GM08714 (cell line): ENCODE data around the gene NOX4.
"Not testable (repeated sequence)": the region's sequence is repeated elsewhere in the genome, so short reads cannot be mapped to it uniquely, and the experiment has no call there.

Source experiments
- H3K4me3 ChIP-seq: fragments of 200-500 bp; sonication (Bioruptor generic); 2 replicates; pipeline ENCODE4 v1.5.1; 2014; ENCODE audit warnings: mild to moderate bottlenecking, low read length, inconsistent platforms
- ZNF274 ChIP-seq: IDR thresholded peaks from 2 replicates; pipeline ENCODE4 v1.6.1; 2012; ENCODE audit warnings: mild to moderate bottlenecking, low read depth, low read length

Gene NOX4

DNA sequence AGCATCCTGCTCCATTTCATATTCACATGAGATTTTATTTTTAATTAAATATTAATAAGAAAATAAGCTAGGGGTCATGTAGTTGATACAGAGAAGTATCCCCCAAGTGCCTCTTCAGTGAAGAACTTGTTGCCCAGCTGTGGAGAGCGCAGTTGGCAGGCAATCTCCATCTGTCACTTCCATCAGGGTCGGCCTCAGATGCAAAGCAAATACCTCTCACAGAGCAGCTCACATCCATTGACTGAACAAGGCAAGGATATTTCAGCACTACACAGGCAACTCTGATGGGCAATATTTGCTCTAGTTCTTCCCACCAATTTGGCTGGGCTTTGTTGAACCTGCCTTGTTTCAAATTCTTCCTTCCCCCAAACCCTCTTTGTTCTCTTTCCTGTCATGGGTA, 129.4 kb downstream of the NOX4 start:
- H3K4me3 ChIP-seq: no peak overlapping the region
- TF ChIP-seq ZNF274: no peak

DNA sequence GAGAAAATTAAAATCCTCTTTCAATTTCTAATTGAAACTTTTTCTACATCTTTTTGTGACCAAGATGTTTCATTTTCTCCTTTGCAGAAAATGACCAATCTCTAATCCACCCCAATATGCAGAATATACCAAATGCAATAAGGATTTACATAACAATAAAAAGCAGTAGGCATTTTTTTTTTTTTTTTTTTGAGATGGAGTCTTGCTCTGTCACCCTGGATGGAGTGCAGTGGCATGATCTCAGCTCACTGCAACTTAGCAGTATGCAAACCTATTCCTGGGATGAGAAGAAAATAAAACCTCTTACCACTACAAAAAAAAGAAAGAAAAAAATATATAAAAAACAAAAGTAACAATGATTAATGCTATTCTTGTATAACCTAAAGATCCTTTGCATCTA, 132.0 kb downstream of the NOX4 start:
- H3K4me3 ChIP-seq: not testable (repeated sequence)

DNA sequence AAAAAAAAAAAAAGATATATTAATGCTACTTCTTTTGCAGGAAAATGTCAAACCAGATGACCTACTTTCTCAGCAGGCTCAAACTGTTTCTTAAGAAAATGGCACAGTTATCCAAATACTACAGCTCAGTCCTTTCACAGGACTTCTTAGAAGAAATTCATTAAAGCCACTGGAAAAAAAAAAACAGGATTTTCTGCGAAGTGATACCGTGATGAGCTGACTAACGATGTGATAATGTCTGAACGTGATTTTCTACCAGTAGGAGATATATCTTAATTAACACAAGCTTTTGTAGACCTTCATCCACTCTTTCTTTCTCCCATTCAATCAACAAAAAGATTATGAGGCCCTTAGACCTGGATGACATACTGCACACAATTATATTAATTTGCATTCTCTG, 132.4 kb downstream of the NOX4 start:
- no peak for TF ChIP-seq ZNF274

DNA sequence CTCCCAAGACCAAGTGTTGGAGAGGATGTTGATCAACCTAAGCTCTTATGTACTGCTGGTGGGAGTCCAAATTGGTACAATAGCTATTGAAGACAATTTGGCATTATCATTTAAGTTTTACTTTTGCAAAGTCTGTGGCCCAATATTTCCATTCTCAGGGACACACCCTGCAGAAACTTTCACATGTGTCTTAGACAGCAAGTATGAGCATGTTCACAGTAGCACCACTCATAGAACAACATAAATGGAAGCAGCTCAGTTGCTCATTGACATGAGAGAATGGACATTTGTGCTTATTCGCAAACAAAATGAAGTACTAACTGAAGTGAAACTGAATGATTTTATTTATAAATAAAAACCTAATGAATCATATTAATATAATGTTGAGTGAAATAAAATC, 135.5 kb downstream of the NOX4 start:
- H3K4me3 ChIP-seq: no peak overlapping the region
- no peak for TF ChIP-seq ZNF274

More for the DNA sequence above, 132.4 kb downstream of the NOX4 start:
- no peak overlapping the region for H3K4me3 ChIP-seq

DNA sequence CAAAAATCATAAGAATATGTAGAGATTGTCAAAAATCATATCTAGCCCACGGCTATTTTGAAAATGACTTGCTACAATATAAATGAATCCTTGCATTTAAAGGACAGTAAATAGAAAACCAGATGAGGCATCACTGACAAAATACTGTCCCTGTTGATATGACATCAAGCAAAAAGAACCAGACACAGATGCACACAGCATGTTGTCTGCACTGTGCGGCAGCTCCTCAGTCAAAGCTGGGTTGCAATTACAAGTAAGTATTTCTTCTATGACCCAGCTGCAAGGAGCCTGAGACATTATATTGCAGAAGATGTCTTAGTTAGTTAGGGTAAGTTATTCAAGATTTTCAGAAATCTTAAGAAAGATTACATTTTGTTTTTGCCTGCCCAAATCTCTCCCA, 136.7 kb downstream of the NOX4 start:
- H3K4me3 ChIP-seq: not testable (repeated sequence)

DNA sequence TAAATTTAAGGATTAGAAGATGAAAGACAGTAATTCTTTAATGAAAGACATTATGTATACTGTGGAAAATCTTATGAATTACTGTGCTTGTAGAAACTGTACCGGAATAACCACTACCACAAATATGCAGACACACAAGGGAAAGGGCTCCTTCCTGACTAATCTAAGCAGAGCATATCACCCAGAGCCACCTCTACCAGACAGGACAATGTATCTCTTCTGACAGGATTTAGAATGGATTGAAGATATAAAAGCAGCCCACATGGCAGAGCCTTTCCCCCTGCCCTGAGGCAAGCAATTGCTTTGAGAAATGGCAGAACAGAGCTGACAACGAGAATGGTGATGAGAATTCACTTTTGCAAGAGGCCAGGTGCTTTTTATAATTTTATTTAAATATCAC, 144.1 kb downstream of the NOX4 start:
- no peak for TF ChIP-seq ZNF274
- H3K4me3 ChIP-seq: no peak overlapping the region

DNA sequence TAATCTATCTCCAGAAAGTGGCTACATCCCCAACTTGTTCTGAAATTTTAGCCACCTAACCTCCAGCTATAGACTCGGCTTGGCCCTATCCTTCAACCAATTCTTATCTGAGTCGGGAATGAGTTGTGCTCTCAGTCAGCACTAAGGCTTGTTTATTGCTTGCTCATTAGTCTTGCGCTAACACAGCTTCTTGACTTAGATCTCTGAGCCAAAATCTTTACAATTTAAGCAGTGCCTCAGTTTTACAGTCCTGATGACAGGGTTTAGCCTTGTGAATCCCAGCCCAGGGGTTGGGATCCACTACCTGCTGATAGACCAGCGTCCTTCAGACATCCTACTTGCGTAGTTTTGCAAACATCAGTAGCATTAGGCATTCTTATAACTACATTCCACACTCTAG, 144.6 kb downstream of the NOX4 start:
- TF ChIP-seq ZNF274: no peak
- no peak overlapping the region for H3K4me3 ChIP-seq

DNA sequence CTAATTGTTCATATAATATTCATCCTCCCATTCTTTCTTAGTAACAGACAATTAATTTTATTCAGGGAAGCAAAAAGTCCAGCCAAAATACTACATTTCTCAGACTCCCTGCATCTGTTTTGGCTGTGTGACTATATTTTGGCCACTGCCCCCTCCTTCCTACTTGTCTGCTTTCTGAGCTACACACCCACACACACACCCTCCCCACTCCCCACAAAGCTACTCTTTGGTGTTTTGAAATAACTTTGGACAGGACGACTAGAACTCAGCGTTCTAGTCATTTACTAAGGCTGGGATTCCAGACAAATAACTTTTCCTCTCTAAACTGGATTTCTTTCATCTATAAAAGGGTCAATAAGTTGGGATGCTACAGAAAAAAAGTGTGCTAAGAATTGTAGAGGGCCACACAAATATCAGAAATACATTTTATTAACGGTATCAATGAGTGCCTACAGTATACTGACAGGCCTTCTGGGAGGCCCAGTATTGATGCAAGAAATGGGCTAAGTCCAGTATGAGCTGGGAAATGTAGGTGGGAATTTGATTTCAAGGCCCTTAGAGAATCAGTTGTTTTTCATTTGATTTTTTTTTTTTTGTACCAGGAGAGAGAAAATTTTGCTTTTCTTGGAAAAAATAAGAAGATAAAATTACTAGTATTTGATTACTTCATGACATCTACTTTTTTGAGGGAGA, 148.1 kb downstream of the NOX4 start:
- H3K4me3 ChIP-seq: not testable (repeated sequence)

DNA sequence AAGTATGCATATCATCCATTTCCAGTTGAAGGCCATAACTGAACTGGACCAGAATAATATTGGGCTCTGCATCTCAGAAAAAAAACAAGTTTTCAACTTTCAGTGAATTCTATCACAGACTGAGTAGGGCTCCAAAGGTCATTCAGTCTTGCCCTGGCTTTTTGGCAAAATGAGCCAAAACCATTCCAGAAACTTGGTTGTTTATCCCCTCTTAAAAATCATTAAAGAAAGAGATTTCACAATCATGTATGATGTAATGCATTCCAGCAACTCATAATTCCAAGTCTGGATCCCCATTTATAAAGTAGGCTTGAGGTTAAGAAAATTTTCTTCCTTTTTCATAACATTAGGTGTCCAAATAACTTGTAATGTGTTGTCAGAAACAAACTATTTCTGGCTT, 150.7 kb downstream of the NOX4 start:
- not testable (repeated sequence) for H3K4me3 ChIP-seq

DNA sequence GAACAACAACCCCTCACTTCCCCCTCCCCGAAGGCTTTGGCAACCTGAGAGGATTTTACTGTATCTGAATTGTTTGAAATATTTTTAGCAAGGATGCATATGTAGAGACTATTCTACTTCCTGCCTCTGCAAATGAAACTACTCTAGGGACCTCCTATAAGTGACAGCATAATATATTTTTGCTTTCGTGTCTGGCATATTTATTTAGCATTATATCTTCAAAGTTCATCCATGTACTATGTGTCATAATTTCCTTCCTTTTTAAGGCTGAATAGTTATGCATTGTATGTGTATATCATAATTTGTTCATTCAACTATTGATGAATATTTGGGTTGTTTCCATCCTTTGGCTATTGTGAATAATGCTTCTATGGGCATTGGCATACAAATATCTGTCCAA, 153.1 kb downstream of the NOX4 start:
- not testable (repeated sequence) for H3K4me3 ChIP-seq

DNA sequence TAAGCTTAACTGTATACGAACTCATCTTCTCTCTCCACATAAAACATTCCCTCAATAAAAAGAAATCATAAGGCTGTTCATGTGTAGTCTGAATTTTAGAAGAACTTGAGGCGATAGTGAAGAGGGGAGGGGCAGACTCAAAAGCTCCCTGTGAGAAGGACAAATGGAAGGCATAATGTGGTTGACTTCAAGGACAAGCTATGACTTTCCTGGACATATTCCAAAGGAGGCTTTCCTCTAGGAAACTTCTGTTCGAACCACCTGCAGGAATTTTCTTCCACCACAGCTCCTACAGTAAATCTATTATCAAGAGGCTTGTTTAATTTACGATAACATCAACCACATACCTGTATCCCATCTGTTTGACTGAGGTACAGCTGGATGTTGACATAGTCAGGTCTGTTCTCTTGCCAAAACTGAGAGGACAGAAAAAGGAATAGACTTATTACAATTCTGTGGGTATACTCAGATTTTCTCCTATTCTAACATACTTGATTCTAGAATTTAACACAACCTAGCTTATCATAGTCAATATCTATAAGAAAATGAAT, 154.0 kb downstream of the NOX4 start:
- not testable (repeated sequence) for H3K4me3 ChIP-seq

DNA sequence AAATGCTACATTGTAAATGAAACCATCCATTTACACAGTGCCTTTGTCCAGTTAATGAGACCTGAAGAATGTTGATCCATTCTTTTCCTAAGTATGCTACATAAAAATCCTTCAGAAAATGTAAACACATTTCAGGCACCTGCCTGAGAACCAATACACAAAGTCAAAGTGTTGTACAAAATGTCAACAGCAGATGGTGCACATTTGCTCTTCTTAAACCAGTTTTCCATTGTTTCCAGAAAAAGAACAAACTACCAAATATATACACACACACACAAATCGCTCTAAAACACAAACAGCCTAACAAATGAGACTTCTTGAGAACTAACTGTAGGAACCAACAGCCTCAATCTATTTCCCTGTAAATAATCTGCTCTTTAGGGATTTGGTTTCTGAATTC, 157.5 kb downstream of the NOX4 start:
- not testable (repeated sequence) for H3K4me3 ChIP-seq

DNA sequence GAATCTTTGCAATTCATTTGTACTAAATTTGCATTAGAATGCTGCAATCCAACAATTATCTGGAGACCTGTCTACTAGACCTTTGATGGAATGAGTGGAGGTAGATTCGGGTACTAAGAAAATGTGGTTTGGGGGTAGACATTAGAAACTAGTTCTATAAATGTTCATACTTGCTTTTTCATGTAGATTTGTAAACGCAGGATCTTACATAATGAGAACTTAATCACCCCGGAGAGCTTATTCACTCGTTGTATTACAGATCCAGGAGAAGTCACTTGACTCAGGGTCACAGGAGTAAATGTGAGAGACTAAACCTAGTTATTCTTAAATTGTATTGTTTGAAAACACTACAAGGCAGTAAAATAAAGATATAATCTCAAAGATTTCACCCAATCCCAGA, 159.2 kb downstream of the NOX4 start:
- H3K4me3 ChIP-seq: not testable (repeated sequence)

DNA sequence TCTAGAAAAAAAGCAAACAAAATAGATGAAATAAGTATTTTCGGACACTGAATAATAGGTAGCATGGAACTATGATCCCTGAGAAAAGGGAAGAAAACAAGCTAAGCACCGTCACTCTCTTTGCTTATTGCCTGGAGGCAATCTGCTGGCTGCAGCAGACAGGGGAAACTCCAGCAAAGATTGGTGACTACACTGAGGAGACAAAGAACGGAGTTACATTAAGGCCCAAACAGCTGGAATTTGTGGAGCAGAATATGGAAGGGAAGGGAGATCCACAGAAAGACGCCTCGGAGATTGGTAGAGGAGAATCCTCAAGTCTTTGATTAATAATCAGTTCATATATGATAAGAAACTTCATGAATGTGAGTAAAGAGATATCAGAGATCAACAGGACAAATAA, 163.3 kb downstream of the NOX4 start:
- TF ChIP-seq ZNF274: no peak
- H3K4me3 ChIP-seq: no peak overlapping the region

DNA sequence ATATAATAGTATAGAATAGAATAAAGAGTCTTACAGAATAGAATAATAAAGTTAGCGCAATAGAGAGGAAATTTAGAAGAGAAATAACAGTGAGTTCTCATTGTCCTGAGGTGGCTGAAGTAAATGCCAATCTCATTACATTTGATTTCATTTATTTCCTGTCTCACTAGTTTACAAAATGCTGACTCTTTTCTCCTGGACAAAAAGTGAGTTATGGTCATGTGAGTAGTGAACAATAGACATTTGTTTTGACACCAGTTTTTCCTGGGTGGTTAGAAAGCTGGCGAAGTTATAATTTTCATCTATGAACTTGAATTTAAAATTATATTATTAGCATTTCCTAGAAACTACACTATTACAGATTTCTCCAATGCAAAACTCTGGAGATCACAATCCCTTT, 169.8 kb downstream of the NOX4 start:
- no peak for TF ChIP-seq ZNF274
- no peak overlapping the region for H3K4me3 ChIP-seq

DNA sequence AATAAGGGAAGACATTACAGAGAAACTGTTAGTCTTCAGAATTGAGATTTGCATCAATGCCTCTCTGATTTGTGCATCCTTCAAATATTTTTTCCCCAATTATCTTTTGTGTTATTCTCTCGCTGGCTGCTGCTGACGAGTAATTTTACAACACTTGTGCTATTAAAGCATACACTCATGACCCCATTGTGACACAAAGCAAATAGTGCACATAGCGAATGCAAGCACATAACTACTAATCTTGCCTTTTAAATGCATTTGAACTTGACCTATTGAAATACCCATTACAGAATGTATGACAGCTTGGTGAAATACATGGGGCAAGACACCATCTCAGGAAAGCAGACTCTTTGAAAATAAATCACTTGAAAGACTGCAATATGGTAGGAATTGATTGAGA, 180.6 kb downstream of the NOX4 start:
- not testable (repeated sequence) for H3K4me3 ChIP-seq

DNA sequence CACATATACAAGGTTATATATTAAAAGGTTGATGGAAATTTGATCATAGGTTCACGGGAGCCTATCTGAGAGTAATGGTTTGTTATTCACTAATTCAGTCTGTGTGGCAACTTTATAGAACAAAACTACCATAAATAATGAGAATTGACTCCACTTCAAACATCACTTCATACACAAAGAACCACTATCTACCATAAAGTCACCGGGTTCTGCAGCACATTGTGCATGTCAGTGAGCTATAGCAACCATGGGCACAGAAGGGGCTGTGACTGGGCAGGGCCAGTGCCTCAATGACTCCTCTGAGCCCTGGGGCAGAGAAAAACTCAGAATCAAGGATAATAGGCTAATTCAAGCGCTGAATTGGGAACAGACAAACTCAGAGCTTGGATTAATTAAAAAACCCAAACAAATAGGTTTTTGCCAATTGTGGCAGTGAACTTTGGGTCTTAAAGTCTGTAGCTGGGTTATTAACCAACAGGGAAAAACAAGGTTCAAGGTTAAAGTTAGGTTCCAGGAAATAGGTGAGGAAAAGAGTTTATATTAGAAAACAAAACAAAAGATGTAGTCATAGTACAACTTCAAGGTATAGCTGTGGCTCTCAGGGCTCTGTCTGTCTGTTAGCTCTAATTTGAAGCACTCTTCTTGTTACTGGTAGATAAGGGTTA, 181.7 kb downstream of the NOX4 start:
- not testable (repeated sequence) for H3K4me3 ChIP-seq

DNA sequence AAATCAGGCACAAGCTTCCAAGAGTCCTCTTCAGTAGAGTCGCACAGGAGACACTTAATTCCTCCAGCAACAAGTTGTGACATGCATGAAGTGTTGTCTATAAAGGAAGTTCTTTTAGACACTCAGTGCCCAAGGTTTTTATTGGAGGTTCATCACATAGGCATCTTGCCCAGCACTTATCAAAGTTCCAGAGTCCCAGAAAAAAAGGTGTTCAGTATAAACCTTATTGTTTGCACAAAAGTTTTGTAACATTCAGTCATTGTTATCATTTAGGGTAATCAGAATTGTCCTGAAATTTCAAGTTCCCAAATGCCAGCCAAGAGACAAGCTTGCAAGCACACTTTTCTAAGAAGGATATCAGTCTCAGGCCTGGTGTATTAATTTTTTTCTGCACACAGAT, 182.9 kb downstream of the NOX4 start:
- H3K4me3 ChIP-seq: not testable (repeated sequence)

DNA sequence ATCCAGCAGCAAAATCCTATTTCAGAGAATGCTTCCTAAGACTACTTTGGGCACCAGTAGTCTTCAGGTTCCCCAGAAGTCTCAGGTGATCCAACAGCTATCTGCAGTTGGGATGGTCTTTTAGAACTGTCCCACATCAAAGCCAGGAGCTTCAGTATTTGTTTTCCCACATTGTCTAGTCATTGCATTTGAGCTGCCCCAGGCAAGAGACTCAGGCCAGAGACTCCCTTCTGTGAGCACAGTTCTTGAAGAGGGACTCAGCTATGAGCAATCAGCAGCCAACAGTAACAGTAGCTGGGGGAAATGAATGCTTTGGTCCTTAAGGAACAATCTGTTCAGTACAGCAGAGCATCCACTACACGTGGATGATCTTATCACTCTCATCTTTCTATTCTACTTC, 188.1 kb downstream of the NOX4 start:
- not testable (repeated sequence) for H3K4me3 ChIP-seq

DNA sequence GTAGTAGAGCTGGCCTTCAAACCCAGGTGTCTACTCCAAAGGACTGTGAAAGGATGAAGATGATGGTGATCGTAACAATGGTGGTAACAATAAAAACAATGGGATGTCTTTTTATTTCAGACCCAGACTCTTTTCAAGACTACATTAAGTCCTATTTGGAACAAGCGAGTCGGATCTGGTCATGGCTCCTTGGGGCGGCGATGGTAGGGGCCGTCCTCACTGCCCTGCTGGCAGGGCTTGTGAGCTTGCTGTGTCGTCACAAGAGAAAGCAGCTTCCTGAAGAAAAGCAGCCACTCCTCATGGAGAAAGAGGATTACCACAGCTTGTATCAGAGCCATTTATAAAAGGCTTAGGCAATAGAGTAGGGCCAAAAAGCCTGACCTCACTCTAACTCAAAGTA, 196.2 kb downstream of the NOX4 start:
- not testable (repeated sequence) for H3K4me3 ChIP-seq
